ENCODE measurements around the gene FBXL3. TPM values are rescaled to one million over a fixed set of nuclear protein-coding genes. Genes with fewer than 3 reads are reported as not detected.
"Not testable (repeated sequence)": the region's sequence is repeated elsewhere in the genome, so short reads cannot be mapped to it uniquely, and the experiment has no call there.

The FBXL3 gene
- total RNA-seq, 1 donor from 2014 or later: 44.9 TPM

DNA sequence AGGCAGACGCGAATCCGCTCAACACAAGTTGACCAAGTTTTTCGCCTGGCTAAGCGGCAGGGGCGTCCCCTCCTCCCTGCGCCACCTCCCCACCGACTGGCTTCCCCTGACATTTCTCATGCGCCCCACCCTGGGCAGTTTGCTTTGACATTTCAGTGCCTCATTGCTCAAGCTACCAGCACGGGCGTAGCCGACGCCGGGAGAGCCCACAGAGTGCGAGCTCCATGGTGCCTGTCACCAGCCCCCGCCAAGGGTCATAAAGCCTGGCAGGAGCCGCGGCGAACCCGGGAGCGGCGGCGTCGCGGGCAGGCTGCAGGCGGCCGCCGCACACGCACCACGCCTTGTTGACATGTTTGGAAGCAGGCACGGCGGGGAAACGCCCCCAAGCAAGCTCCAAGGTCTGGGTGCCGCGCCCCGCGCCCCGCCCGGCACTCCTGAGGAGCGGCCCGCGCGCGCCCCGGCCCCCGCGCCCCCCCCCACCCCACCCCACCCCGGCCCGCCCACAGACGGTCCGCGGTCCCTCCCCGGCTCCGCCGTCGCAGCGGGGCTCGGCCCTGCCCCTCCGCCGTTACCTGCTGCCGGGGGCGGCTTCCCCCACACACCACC is 601 bp downstream of the FBXL3 start:
- DNase-seq (ENCODE audit: low spot score): peak; percentile 93

GRCh38 chr13:77022341-77022740 is 4.6 kb downstream of the FBXL3 start:
- DNase-seq (ENCODE audit: low spot score): no peak

GRCh38 chr13:77019756-77020155 is 7.2 kb downstream of the FBXL3 start:
- DNase-seq (ENCODE audit: low spot score): no peak

DNA sequence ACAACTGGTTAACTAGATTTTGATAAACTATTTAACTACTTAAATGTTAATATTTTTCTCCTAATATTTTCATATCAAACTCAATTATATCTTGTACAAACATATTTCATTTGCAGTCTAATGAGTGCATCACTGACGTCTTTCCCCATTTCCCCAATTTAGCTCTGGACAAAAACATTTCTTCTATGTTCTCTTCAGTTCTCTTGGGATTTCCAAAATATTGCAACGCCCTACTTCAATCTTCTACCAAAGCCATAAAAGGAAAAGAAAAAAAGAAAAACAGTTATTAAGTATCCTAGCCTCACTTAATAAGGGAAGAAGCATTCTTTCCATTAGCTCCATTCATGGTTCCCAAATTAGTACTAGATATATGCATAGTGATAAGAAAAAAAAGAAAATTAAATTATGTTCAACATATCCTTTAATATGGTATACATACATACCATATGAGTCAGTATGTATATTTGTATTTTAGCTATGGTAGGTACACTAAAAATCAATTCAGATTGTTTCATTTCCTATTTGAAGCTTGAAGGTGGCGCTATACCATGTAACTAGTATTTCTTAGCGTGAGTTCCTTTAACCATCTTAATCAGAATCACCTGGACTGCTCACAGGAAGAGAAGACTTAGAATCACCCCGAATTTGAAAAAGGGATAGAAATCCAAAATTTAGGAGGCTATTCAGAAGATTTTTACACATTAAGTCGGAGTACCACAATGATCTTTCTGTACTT is 9.9 kb downstream of the FBXL3 start:
- DNase-seq (ENCODE audit: low spot score): no peak

- DNase-seq (ENCODE audit: low spot score): no peak
Measured at GRCh38 chr13:77016251-77016812, 10.6 kb downstream of the FBXL3 start.

GRCh38 chr13:77014906-77015685 is 11.9 kb downstream of the FBXL3 start:
- DNase-seq (ENCODE audit: low spot score): no peak

- no peak for DNase-seq (ENCODE audit: low spot score)
Measured at GRCh38 chr13:77013853-77014542, 13.0 kb downstream of the FBXL3 start.

DNA sequence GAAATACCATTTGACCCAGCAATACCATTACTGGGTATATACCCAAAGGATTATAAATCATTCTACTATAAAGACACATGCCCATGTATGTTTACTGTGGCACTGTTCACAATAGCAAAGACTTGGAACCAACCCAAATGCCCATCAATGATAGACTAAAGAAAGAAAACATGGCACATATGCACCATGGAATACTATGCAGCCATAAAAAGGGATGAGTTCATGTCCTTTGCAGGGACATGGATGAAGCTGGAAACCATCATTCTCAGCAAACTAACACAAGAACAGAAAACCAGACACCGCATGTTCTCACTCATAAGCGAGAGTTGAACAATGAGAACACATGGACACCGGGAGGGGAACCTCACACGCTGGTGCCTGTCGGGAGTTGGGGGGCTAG is 17.2 kb downstream of the FBXL3 start:
- not testable (repeated sequence) for DNase-seq (ENCODE audit: low spot score)

- DNase-seq (ENCODE audit: low spot score): no peak
Measured at GRCh38 chr13:77009011-77009410, 17.9 kb downstream of the FBXL3 start.

DNA sequence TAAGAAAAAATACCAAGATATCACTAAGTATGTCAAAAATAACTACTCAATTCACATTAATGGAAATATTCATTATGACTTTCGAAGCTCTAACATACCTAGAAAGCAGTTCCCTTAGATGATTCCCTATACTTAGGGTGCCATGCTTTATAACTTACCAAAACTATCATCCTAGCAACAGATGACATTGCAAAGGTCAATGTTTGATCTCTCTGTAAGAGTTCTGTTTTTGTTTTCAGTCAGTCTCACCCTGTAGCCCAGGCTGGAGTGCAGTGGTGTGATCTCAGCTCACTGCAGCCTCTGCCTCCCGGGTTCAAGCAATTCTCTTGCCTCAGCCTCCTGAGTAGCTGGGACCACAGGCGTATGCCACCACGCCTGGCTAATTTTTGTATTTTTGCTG is 18.6 kb downstream of the FBXL3 start:
- not testable (repeated sequence) for DNase-seq (ENCODE audit: low spot score)

- DNase-seq (ENCODE audit: low spot score): no peak
Measured at GRCh38 chr13:77002590-77003190, 24.3 kb downstream of the FBXL3 start.

GRCh38 chr13:77001963-77002587 is 24.9 kb downstream of the FBXL3 start:
- DNase-seq (ENCODE audit: low spot score): no peak

DNA sequence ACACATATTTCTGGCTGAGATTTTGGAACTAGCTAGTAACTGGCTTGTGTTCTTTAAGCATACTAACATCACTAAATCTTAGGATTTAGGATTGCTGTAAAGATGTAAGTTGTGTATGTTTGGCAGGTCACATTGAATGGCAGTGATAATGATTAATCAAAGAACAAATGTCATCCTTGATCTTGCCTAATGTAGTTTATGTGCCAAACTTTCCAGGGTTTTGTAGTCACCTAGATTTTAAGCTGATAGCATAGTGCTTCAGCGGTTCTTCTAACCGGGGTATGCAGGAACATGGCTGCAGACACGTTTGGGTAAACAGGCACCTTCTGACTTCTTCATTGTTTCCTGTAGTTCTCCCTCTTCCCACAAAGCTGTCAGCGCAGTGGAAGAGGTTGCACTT is 25.4 kb downstream of the FBXL3 start:
- DNase-seq (ENCODE audit: low spot score): no peak

- DNase-seq (ENCODE audit: low spot score): no peak
Measured at GRCh38 chr13:77000475-77000874, 26.5 kb downstream of the FBXL3 start.

DNA sequence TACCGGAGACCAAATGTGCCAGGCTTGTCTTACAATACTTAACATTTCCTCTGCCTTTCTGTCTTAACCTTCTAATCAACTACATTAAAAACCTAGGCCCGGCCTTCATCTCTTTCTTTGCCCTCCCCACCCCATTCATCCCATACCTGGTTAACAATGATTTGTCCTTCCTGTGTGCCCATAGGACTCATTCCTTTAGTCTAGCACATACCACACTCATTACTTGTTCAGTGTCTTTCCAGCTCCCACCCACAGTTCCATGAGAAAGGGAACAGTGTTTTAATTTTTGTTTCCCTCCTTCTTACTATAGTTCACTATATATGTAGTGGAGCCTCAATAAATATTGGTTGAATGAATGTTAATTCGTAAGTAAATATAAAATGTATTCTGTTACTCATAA is 32.7 kb downstream of the FBXL3 start:
- DNase-seq (ENCODE audit: low spot score): no peak

DNA sequence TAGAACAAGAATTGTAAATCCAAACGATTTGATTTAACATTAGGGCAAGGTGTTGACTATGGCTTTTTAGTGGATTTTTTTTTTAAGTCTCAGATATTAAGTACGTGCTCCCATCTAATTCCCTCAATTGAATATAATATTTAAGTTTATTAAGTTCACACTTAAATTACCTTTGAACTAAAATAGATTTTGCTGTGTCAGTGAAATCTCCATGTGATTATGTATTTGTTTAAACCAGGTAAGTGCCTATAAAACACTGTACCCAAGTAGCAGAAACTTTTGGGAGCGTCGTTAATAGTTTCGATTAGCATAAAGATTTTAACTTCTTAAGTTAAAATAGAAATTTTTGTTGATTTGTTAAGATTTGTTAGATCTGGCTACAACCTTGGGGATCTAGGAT is 33.5 kb downstream of the FBXL3 start:
- DNase-seq (ENCODE audit: low spot score): no peak

- DNase-seq (ENCODE audit: low spot score): no peak
Measured at GRCh38 chr13:76993021-76993420, 33.9 kb downstream of the FBXL3 start.

DNA sequence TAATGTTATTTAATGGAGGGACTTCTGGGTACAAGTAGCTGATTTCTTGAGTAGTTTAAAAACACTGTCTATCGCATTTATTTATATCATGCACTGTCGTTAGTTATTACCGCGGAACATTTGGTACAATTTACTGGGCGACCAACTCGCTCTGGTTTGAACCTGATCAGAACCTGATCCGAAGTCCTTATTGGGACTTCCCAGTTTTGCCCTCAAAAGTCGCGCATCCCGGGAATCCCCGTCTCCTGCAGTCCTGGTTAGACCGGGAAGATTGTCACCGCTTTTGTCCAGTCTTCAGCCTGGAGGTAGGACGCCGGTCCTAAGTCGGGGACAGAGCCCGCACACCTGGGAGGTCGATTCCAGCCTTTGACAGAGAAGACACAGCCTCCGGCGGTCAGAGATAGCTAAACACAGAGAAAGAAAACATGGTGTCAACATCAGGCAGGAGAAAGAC is 34.4 kb downstream of the FBXL3 start:
- no peak for DNase-seq (ENCODE audit: low spot score)

GRCh38 chr13:76991796-76992547 is 35.0 kb downstream of the FBXL3 start, which contains the start of gene CLN5:
TSS of gene CLN5 (plus strand) at chr13:76992081. CDS start at chr13:76992099, 18 bp downstream.
- peak; percentile 99 for DNase-seq (ENCODE audit: low spot score)

DNA sequence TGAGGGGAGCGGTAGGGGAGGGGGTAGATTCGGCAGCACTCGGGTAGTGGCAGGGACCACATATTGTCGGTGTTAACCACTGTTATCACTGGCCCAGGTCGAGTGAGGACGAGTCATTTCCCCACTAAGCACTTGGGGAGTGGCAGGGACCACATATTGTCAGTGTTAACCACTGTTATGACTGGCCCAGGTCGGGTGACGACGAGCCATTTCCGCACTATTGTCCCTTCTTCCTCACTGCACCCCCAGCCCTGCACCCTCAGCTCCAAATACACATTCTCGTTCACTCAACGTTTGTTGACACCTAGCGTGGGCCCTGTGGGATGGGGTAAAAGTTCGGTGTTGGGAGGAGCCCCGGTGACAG is 35.5 kb downstream of the FBXL3 start:
- DNase-seq (ENCODE audit: low spot score): no peak

All from mesenteric fat pad (tissue), 1 donor.